Hematopoietic multipotent progenitor cell treated with erythropoietin and hydrocortisone succinate and interleukin-3 and kit ligand, for 15 days (in vitro differentiated cells): ENCODE measurements around the gene PARVA.

Experiments used
- DNase-seq: peaks from one replicate; pipeline ENCODE4 v3.0.0-alpha.2; 2015; ENCODE audit warnings: low spot score

PARVA gene

DNA sequence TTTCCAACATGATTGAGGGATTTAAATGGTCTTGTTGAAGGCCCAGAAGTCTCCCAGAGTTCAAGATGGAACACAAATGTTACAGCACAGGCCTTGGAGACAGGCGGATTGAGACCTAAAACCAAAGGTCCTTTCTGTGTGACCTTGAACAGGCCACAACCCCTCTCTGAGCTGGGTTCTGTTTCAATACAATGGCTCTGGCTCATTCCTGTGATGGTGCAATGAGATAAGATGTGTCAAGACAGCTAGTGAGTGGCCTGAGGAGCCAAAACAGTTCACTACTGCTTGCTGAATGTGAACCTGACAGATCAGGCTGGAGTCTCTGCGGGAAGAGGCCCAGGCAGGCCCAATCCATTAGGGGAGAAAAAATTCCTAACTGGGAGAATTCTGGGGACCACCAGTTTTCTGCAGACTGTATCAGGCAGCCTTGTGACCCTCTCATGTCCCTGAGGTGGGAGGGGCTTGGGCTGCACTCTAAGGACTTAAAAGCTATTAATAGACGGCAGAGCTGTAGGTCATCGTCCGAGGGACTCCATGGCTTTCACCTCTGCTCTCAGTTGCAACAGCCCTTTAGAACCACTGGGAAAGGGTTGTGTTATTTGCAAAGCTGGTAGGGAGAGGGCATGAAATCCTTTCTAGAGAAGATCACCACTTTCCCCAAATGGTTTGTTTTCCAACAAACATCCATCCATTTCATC, 170.7 kb downstream of the PARVA start:
- no peak for DNase-seq

DNA sequence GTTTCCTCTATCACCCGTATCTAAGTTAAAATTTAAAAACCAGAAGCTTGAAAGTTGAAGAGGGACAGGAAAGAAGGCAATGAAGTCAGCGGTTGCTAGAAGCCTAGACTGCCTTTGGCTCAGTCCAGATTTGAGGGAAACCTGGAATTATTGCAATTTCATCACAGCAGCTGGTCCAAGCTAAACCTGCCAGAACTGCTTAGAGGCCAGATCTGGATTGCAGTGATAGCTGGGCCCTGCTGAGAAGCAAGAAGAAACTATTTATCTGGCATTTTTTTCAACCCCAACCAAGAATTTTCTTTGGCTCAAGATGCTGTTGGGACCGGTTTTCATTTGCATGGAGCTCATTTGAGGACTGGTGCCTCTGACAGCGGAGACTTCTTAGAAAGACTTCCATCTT, 175.3 kb downstream of the PARVA start:
- DNase-seq = no peak

DNA sequence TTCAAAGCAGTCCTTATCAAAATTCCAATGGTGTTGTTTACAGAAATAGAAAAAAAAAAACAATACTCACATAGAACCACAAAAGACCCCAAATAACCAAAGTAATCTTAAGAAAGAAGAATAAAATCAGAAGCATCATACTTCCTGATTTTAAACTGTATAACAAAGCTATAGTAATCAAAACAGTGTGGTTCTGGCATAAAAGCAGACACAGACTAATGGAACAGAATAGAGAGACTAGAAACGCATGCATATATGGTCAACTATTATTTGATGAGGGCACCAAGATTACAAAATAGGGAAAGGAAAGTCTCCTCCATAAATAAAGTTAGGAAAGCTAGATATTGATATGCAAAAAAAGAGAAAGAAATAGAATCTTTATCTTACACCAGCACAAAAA, 176.8 kb downstream of the PARVA start:
- no peak for DNase-seq

DNA sequence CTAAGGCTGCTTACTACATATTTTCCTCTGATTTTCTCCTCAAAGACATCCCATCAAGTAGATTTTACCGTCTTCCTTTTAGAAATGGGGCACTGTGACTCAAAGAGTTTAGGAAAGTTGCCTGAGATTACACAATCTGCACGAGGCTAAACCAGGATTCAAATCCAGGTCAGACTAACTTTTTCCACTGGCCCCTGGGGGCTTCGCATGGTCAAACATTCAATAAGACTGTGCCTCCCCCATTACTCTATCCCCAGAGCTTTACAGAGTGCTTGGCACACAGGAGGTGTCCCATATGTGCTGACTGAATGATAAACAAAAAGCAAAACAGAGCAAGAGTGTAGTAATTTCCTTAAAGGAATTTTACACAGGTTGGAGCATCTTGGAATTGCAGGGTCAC, 178.8 kb downstream of the PARVA start:
- DNase-seq = no peak

DNA sequence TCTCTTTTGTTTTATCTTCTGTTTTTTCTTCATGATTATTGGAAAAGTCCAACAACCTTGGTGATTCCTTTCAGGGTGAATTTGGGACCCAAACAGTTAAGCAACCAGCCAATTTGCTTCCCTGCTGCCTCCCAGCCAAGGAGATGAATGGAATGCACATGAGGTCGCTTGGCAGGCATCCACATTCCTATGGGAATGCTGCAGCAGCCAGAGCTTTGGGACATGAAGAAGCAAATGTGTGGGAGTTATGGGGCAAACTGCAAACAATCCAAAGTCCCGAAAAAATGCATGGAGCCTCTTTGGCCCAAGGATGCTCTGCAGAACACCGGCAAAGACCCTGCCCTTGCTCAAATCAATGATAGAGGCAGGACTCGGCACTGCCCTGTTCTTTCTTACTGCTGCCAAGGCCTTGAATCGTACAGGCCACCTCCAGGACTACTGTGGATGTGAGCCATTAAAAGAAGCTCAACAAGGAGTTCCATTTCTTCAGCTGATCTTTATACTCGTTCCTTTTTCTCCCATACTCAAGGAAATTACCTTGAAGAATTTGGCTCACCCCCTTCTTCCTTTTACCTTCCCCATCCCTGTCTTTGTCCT, 179.5 kb downstream of the PARVA start:
- DNase-seq = no peak

DNA sequence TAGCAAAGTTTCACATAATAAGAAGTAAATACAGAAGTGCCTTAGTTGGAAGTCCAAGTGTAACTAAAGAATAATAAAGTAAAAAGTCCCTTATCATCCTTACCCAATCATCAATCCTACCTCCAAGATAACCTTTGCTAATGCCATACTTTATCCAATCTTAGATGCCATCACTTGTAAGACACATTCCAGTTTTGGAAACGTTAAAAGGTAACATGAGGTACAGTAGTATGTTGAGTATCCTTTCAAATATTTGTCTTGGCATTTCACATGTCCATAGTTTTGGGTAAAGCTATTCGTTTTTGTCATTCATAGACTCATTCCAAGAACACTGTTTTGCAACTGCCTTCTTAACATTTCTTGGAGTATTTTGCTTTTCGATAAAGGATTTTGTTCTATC, 181.6 kb downstream of the PARVA start:
- DNase-seq = no peak

DNA sequence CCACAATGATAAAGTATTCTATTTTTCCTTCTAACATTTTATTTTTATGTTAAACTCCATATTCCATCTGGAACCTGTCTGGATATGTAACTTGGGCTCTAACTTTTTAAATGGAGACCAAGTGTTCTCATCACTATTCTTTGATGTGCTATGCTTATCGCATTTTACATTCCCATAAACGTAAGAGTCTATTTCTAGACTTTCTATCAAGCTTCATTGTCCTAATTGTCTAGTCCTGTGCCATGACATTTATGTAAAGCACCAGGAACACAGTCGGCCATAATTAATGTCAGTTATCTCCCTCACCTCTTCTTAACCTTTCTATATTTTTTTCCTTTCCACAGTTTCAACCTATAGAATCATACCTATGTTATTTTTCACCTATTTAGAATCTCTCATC, 183.0 kb downstream of the PARVA start:
- no peak for DNase-seq

DNA sequence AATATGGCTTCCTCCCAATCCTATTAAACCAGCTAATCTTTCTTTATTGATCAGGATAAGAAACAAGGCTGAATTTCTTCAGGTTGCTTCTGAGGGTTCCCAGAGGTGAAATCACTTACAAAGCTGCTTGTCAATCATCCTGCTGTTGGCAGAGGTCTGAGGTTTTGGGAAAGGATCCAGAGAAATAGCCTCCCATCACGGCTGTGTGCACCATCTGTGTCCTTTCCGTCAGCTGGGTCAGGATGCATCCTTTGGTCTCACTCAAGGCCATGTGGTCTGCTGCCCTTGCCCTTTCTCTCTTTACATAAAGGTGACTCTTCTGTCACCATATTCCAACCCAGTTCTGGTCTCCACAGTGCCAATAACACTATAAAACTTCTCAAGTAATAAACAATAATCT, 183.5 kb downstream of the PARVA start:
- no peak for DNase-seq

DNA sequence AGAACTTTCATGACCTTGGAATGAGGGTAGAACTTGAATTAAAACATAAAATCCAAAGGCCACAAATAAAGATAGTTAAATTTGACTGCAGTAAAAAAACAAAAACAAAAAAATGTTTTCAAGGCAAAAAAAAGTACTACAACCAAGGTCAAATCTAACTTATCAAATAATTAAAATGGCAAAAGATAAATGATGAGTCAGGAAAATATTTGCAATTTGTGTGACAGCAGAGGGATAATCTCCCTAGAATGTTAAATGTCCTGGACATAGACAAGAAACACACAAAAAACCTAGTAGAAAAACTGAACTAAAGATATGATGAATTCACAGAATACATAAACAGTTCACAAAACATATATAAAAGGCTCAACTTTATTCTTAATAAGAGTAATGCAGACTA, 186.6 kb downstream of the PARVA start:
- no peak for DNase-seq

DNA sequence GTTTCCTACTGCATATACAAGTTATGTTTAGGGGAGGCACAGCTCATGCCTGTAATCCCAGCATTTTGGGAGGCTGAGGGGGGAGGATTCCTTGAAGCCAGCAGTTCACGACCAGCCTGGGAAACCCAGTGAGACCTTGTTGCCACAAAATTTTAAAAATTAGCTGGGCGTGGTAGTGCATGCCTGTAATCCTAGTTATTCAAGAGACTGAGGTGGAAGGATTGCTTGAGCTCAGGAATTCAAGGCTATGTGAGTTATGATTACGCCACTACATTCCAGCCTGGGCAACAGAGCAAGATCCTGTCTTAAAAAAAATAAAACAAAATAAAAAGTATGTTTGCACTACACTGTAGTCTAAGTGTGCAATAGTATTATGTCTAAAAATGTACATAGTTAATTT, 188.0 kb downstream of the PARVA start:
- DNase-seq = no peak

DNA sequence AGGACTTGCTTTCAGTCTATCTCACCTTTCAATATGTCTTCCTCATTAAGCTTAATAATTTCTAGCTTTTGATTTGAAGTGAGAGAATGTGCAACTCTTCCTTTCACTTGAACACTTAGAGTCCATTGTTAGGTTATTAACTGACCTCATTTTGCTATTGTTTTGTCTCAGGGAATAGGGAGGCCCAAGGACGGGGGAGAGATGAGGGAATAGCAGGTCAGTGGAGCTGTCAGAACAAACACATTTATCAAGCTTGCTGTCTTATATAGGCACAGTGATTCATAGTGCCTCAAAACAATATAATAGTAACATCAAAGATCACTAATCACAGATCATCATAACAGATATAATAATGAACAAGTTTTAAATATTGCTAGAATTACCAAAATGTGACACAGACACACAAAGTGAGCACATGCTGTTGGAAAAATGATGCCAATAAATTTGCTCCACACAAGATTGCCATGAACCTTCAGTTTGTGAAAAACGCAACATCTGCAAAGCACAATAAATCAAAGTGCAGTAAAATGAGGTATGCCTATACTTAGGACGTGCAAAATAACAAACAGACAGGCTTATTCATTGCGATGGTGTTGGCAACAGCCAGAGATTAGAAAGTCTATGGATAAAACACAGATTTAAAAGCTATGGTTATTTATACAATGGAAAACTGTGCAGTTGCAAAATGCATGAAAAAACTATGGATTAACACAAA, 190.5 kb downstream of the PARVA start:
- DNase-seq = no peak

DNA sequence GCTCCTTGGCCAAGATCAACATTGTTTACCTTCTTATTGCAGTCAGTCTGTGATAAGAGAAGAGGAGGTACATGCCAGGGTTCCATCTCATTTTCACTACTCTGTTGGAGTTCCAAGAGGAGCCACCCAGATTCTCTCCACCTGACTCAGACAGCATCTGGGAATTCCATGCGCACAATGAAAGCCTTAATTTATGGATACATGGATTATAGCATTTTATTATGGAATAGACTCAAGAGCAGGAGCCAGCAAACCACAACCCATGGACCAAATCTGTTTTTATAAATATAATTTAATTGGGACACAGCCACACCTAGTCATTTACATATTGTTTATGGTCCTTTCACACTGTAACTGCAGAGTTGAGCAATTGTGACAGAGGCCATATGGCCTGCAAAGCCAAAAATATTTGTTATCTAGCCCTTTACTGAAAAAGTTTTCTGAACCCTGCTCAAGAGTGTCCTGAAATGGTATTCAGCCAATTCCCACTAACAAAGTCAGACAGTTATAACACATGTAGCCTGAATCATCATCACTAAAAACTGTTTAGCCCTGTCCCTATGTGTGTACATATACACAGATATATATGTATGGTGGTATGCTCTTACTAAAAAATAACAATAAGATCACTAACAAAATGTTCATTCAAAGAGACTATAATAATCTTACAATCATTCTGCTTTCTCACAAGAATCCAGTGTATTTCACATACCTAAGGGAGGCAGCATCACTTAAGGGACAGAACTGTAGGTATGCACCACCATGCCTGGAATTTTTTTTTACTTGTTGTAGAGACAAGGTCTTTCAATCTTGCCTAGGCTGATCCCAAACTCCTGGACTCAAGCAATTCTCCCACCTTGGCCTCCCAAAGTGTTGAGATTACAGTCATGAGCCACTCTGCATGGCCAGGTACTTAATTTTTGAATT, 192.4 kb downstream of the PARVA start:
- no peak for DNase-seq

DNA sequence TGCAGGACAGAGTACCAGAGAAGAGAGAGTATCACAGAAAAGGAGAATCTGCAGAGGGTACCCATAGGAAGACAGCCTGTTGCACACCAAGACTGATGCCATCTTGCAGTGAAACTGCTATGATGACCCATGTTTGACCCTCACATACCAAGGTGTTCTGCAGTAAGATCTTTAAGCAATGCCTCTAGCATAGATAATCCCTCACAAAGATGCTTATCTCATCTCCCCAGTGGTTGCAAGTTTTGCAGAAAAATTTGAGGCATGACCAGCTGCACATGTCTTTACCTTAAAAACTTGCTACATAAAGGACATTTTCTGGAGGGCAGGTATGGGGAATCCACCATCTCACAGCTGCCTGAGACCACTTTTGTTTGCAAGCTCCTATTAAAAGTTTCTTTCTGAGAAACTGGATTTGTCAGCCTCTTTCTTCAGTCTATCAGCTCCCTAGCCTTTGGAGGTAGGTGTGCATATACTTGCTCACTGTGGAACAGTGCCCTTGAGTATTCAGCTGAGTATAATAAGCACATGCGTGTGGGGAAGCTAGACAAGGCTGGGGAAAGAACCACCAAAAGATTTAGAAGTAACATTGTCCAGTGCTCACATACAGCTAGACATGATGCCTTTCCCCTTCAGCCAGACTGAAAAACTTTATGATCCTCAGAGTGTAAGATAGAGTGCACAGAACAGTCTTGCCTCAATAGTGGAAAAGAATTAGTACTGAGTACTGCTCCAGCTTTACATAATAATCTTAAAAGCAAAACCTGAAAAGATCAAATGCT, 196.5 kb downstream of the PARVA start:
- DNase-seq = no peak

DNA sequence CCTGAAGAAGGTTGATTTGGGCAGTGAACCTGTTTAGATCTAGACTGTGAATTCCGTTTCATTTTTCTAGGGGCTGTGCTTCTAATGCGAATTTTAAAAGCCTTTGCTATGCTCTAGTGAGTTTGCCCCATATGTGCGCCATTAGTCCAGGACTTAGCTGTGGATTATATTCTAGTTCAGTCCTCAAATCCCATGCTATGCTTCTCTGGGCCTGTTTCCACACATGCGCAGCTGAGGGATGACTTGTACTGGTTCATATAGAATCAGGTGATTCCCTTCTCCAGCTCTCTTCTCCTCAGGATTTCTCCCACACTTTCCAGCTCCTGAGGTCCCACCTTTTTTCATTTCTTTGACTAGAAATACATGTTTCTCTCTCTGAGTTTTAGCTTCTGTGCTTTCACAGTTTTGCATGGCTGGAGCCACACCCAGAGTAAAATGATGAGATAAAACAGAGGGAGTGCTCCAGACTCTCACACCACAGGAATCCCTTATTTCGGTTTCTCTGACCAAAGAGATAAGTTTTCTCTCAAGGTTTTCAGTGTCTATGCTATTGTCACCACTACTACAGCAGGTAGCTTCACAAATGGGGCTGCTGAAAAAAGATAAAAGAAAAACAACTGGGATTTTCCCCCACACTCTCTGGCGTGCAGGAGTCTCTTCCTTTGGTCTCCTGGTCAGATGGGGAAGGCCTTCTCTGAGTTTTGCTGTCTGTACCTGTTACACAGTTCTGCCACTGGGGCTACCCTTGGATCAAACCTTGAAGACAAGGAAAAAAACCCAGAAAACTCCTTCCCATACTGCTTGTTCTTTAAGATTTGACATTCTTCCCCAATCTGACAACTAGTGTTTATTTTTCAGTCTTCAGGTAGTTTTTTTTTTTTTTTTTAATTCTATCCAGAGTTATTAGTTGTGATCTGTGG, 200.6 kb downstream of the PARVA start:
- no peak for DNase-seq

DNA sequence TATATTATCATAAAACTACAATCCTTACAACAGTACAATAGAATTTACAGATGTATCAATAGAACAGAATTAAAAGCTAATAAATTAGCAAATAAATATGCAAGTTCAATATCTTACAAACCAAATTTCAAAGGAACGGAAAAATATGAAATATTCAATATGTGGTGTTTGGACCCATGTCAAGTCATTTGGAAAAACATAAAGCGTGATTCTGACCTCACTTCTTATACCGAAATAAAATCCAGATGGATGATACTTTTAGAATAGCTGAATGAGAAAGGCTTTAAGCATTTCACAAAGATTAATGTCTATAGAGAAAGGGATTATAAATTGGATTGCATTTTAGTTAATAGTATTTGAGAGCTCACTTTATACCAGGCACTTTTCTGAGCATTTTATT, 204.0 kb downstream of the PARVA start:
- DNase-seq = no peak

DNA sequence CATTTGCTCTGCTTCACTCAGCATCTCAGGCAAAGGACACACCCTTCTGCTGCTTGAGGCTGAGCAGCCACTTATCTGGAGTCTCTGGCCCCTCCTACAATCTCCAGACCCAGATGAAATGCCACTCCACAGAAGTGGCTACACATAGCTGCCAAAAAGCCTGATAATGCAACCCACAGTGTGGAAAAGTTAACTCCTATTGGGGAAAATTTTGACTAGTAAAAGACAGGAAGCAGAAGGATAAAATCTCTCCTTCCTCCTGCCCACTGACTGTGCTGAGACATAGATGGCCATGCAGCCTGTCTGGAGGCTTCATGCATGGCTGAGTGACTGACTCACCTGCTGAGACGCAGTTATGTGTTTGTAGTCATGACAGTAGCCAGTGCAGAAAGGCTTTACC, 204.6 kb downstream of the PARVA start:
- DNase-seq = no peak
